NCI-H1930 (cell line): Measurements from ENCODE around the gene MDGA2.

Experiments
- DNase-seq, 2 experiments: peaks; one replicate each; lab custom pipeline; 2025; lab: John Stamatoyannopoulos, UW

MDGA2 gene

GRCh38 chr14:47619392-47619791 lies 56.0 kb downstream of the MDGA2 start:
- DNase-seq, result no peak

GRCh38 chr14:47606566-47606965 lies 68.8 kb downstream of the MDGA2 start:
- DNase-seq, result no peak

- no peak for DNase-seq
Measured at GRCh38 chr14:47596860-47597259, 78.5 kb downstream of the MDGA2 start.

GRCh38 chr14:47596232-47596631 lies 79.2 kb downstream of the MDGA2 start:
- no peak for DNase-seq

- DNase-seq, result no peak
Measured at GRCh38 chr14:47595552-47595951, 79.9 kb downstream of the MDGA2 start.

- no peak for DNase-seq
Measured at GRCh38 chr14:47590767-47591495, 84.5 kb downstream of the MDGA2 start.

GRCh38 chr14:47585447-47585846 lies 90.0 kb downstream of the MDGA2 start:
- no peak for DNase-seq

GRCh38 chr14:47567273-47567672 lies 108.1 kb downstream of the MDGA2 start:
- no peak for DNase-seq

- DNase-seq, result no peak
Measured at GRCh38 chr14:47557894-47558293, 117.5 kb downstream of the MDGA2 start.

- no peak for DNase-seq
Measured at GRCh38 chr14:47555333-47555732, 120.1 kb downstream of the MDGA2 start.

- no peak for DNase-seq
Measured at GRCh38 chr14:47549886-47550285, 125.5 kb downstream of the MDGA2 start.

GRCh38 chr14:47543459-47543858 lies 131.9 kb downstream of the MDGA2 start:
- no peak for DNase-seq

- no peak for DNase-seq
Measured at GRCh38 chr14:47541662-47542061, 133.7 kb downstream of the MDGA2 start.

GRCh38 chr14:47539031-47539461 lies 136.4 kb downstream of the MDGA2 start:
- DNase-seq, result no peak

- DNase-seq, result no peak
Measured at GRCh38 chr14:47536341-47536740, 139.1 kb downstream of the MDGA2 start.

GRCh38 chr14:47526591-47527244 lies 148.7 kb downstream of the MDGA2 start:
- DNase-seq, result no peak

GRCh38 chr14:47524524-47524923 lies 150.9 kb downstream of the MDGA2 start:
- no peak for DNase-seq

GRCh38 chr14:47520382-47520781 lies 155.0 kb downstream of the MDGA2 start:
- no peak for DNase-seq

GRCh38 chr14:47511829-47512228 lies 163.6 kb downstream of the MDGA2 start:
- DNase-seq, result no peak

GRCh38 chr14:47509957-47510356 lies 165.4 kb downstream of the MDGA2 start:
- no peak for DNase-seq

GRCh38 chr14:47507861-47508260 lies 167.5 kb downstream of the MDGA2 start:
- DNase-seq, result no peak

- no peak for DNase-seq
Measured at GRCh38 chr14:47500369-47500768, 175.0 kb downstream of the MDGA2 start.

- no peak for DNase-seq
Measured at GRCh38 chr14:47490766-47491165, 184.6 kb downstream of the MDGA2 start.

- DNase-seq, result no peak
Measured at GRCh38 chr14:47490353-47490752, 185.1 kb downstream of the MDGA2 start.
